ENCODE measurements around the gene UPF3A.
A peak's percentile ranks its signal among the peaks of the same experiment; 100 is the strongest.
"Not testable (repeated sequence)": the region's sequence is repeated elsewhere in the genome, so short reads cannot be mapped to it uniquely, and the experiment has no call there.

The UPF3A gene

DNA sequence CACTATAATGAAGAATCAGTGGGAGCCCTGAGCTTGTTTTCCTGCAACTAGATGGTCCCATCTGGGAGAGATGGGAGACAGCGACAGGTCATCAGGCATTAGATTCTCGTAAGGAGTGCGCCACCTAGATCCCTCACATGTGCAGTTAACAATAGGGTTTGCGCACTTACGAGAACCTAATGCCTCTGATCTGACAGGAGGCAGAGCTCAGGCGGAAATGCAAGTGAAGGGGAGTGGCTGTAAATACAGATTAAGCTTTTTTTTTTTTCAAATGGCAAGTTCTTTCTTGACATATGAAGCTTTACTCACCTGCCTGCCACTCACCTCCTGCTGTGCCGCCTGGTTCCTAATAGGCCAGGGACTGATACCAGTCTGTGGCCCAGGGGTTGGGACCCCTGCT is 32.3 kb upstream of the UPF3A start:
- Histone ChIP-seq H3K4me3 (ENCODE audit: low read depth, low read length) (no peak overlapping the region), H3K36me3 (ENCODE audit: control insufficient read depth, insufficient read depth, low read length) (peaks cover 98% of the 10 kb centered on the region), H3K9me3 (ENCODE audit: control insufficient read depth, insufficient read depth, low read depth, low read length) (no peaks in the 10 kb centered on the region), H3K27ac (ENCODE audit: low read depth, low read length) (no peak overlapping the region), H3K9ac (ENCODE audit: low read length) (no peak overlapping the region), H3K4me1 (ENCODE audit: control insufficient read depth, insufficient read depth, low read length) (no peaks in the 10 kb centered on the region), H3K27me3 (ENCODE audit: control insufficient read depth, insufficient read depth, low read length) (no peaks in the 10 kb centered on the region)

DNA sequence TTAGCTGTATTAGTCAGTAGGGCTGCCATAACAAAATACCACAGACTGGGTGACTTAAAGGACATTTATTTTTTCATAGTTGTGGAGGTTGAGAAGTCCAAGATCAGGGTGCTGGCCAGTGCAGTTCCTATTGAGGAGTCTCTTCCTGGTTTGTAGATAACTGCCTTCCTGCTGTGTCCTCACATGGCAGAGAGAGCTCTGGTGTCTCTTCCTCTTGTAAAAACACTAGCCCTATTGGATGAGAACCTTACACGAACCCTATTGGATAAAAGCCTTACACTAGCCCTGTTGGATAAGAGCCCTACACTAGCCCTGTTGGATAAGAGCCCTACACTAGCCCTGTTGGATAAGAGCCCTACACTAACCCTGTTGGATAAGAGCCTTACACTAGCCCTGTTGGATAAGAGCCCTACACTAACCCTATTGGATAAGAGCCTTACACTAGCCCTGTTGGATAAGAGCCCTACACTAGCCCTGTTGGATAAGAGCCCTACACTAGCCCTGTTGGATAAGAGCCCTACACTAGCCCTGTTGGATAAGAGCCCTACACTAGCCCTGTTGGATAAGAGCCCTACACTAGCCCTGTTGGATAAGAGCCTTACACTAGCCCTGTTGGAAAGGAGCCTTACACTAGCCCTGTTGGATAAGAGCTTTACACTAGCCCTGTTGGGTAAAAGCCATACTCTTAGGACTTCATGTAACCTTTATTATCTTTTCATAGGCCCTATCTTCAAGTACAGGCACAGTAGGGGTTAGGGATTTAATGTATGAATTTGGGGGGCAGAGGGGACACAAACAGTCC is 29.6 kb upstream of the UPF3A start:
- not testable (repeated sequence) for H3K9me3 ChIP-seq (ENCODE audit: control insufficient read depth, insufficient read depth, low read depth, low read length); H3K27ac ChIP-seq (ENCODE audit: low read depth, low read length); H3K4me3 ChIP-seq (ENCODE audit: low read depth, low read length); H3K27me3 ChIP-seq (ENCODE audit: control insufficient read depth, insufficient read depth, low read length); H3K9ac ChIP-seq (ENCODE audit: low read length)
- Histone ChIP-seq H3K36me3 (ENCODE audit: control insufficient read depth, insufficient read depth, low read length) (peaks cover 90% of the 10 kb centered on the region), H3K4me1 (ENCODE audit: control insufficient read depth, insufficient read depth, low read length) (peaks cover 14% of the 10 kb centered on the region)

DNA sequence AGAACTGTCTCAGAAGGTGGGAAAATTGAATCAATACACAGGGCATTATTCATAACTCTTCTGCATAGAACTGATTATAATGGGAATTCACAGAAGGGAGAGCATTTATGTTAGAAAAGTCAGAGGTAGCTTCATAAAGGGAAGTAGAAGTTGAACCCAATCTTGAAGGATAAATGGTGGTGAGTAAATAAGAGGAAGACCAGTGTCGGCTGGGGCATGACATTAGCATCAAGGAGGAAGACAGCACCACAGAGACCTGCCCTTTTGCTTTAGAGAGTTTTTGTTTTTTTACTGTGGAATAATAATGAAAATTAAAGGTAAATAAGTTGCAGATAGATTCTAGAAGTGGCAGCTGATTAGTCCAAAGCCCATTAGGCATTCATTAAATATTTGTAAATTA is 24.9 kb upstream of the UPF3A start:
- H3K27ac ChIP-seq (ENCODE audit: low read depth, low read length) = peak overlapping the region; percentile 70; the same call in 1 of the 2 replicates
- peaks cover 28% of the 10 kb centered on the region for H3K4me1 ChIP-seq (ENCODE audit: control insufficient read depth, insufficient read depth, low read length)
- peaks cover 85% of the 10 kb centered on the region for H3K36me3 ChIP-seq (ENCODE audit: control insufficient read depth, insufficient read depth, low read length)

DNA sequence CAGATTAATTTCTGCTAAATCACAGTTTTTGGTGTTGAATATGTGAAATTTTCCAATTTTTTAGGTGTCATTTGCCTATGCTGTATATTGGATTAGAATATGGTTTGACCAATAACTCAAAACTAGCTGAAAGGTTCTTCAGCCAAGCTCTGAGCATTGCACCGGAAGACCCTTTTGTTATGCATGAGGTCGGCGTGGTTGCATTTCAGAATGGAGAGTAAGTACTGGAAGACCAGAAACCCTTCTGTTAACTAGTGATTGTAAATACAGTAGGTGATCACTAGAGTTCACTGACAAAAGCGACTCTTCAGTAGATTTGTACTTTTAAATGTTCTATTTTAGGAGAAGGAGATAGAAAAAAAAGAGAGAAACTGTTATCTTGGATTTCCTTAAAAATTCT is 24.4 kb upstream of the UPF3A start:
- Histone ChIP-seq H3K27ac (ENCODE audit: low read depth, low read length) (peak overlapping the region; percentile 70), H3K4me1 (ENCODE audit: control insufficient read depth, insufficient read depth, low read length) (peaks cover 28% of the 10 kb centered on the region), H3K4me3 (ENCODE audit: low read depth, low read length) (no peak overlapping the region), H3K9me3 (ENCODE audit: control insufficient read depth, insufficient read depth, low read depth, low read length) (no peaks in the 10 kb centered on the region), H3K9ac (ENCODE audit: low read length) (no peak overlapping the region), H3K27me3 (ENCODE audit: control insufficient read depth, insufficient read depth, low read length) (no peaks in the 10 kb centered on the region), H3K36me3 (ENCODE audit: control insufficient read depth, insufficient read depth, low read length) (peaks cover 83% of the 10 kb centered on the region)

More for the DNA sequence above, 24.9 kb upstream of the UPF3A start:
- Histone ChIP-seq H3K27me3 (ENCODE audit: control insufficient read depth, insufficient read depth, low read length) (no peaks in the 10 kb centered on the region), H3K4me3 (ENCODE audit: low read depth, low read length) (no peak overlapping the region), H3K9ac (ENCODE audit: low read length) (no peak overlapping the region), H3K9me3 (ENCODE audit: control insufficient read depth, insufficient read depth, low read depth, low read length) (no peaks in the 10 kb centered on the region)

DNA sequence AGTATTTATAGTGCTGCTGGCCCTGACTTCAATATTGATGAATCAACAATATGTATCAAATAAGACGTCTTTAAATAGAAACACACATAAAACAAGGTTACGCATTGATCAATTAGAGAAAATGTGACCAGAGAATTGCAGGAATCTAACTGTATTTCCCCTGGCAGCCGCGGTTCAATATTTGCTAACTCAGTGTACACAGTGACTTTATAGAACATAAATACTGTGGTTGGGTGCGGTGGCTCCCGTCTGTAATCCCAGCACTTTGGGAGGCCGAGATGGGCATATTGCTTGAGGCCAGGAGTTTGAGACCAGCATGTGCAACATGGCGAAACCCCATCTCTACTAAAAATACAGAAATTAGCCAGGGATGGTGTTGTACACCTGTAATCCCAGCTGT is 22.8 kb upstream of the UPF3A start:
- H3K27me3 ChIP-seq (ENCODE audit: control insufficient read depth, insufficient read depth, low read length) = no peaks in the 10 kb centered on the region
- H3K9ac ChIP-seq (ENCODE audit: low read length) = no peak overlapping the region
- H3K4me3 ChIP-seq (ENCODE audit: low read depth, low read length) = no peak overlapping the region
- H3K9me3 ChIP-seq (ENCODE audit: control insufficient read depth, insufficient read depth, low read depth, low read length) = no peaks in the 10 kb centered on the region
- 0 out of 2 replicates have a peak overlapping the region, but pooled peaks have one; percentile 24 for H3K27ac ChIP-seq (ENCODE audit: low read depth, low read length)
- H3K36me3 ChIP-seq (ENCODE audit: control insufficient read depth, insufficient read depth, low read length) = peaks cover 84% of the 10 kb centered on the region
- H3K4me1 ChIP-seq (ENCODE audit: control insufficient read depth, insufficient read depth, low read length) = peaks cover 28% of the 10 kb centered on the region

DNA sequence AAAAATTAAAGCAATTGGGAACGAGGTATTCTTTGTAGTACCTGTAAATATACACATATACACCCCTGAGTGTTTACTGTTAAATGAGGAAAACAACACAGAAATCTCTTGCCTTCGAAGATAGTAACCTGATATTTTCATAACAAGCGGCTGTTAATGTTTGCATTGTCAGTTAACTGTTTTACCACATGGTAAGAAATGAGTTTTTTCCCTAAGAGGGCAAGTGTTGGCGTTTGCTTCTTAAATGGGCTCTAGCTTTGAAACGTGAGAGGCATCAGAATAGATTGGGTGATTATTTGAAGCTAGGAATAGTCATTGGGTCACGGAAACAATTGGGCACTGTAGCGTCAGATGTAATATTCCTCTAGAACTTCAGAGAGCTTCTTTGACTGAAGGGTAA is 22.0 kb upstream of the UPF3A start:
- Histone ChIP-seq H3K9me3 (ENCODE audit: control insufficient read depth, insufficient read depth, low read depth, low read length) (no peaks in the 10 kb centered on the region), H3K9ac (ENCODE audit: low read length) (no peak overlapping the region), H3K36me3 (ENCODE audit: control insufficient read depth, insufficient read depth, low read length) (peaks cover 84% of the 10 kb centered on the region), H3K27me3 (ENCODE audit: control insufficient read depth, insufficient read depth, low read length) (no peaks in the 10 kb centered on the region), H3K4me3 (ENCODE audit: low read depth, low read length) (no peak overlapping the region), H3K27ac (ENCODE audit: low read depth, low read length) (no peak overlapping the region), H3K4me1 (ENCODE audit: control insufficient read depth, insufficient read depth, low read length) (peaks cover 28% of the 10 kb centered on the region)

DNA sequence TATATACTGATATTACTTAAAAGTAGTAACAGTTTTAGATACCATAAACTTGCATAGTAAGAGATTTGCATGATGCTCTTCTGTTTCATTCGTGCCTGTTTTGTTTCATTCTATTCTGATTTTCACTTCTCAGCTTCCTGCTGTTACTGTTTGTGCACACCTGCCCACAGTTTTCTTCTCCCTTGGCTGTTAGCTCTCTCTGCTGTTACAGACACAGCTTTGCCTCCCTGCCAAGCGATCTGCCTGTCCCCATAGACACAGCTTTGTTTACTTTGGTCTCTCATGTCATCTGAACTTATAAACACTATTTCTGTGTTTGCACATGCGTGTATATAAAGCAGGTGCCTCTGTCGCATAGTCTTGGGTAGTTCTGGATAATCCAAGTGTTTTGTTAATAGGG is 21.4 kb upstream of the UPF3A start:
- Histone ChIP-seq H3K36me3 (ENCODE audit: control insufficient read depth, insufficient read depth, low read length) (peaks cover 84% of the 10 kb centered on the region), H3K27me3 (ENCODE audit: control insufficient read depth, insufficient read depth, low read length) (no peaks in the 10 kb centered on the region), H3K9me3 (ENCODE audit: control insufficient read depth, insufficient read depth, low read depth, low read length) (no peaks in the 10 kb centered on the region), H3K4me3 (ENCODE audit: low read depth, low read length) (no peak overlapping the region), H3K9ac (ENCODE audit: low read length) (no peak overlapping the region), H3K4me1 (ENCODE audit: control insufficient read depth, insufficient read depth, low read length) (peaks cover 28% of the 10 kb centered on the region), H3K27ac (ENCODE audit: low read depth, low read length) (no peak overlapping the region)

DNA sequence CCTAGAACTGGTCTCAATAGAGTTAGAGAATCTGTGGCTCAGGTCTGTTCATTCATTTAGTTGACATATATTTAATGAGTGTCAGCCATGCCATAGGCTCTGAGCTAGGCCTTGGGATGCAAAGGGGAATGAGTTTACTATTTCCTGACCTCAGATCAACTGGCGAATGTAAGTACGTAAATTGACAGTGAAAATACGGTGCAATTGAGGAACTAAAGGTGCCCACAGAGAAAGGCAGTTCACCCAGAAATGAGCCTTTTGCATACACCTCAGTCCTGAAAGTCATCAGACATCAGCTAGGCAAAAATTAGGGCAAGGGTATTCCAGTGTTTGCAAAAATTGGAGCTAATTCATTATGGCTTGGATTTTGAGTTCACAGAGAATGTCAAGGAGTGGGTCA is 20.6 kb upstream of the UPF3A start:
- H3K36me3 ChIP-seq (ENCODE audit: control insufficient read depth, insufficient read depth, low read length) = peaks cover 84% of the 10 kb centered on the region
- H3K4me3 ChIP-seq (ENCODE audit: low read depth, low read length) = no peak overlapping the region
- no peaks in the 10 kb centered on the region for H3K27me3 ChIP-seq (ENCODE audit: control insufficient read depth, insufficient read depth, low read length)
- H3K4me1 ChIP-seq (ENCODE audit: control insufficient read depth, insufficient read depth, low read length) = peaks cover 24% of the 10 kb centered on the region
- no peaks in the 10 kb centered on the region for H3K9me3 ChIP-seq (ENCODE audit: control insufficient read depth, insufficient read depth, low read depth, low read length)
- H3K27ac ChIP-seq (ENCODE audit: low read depth, low read length) = no peak overlapping the region
- H3K9ac ChIP-seq (ENCODE audit: low read length) = no peak overlapping the region

DNA sequence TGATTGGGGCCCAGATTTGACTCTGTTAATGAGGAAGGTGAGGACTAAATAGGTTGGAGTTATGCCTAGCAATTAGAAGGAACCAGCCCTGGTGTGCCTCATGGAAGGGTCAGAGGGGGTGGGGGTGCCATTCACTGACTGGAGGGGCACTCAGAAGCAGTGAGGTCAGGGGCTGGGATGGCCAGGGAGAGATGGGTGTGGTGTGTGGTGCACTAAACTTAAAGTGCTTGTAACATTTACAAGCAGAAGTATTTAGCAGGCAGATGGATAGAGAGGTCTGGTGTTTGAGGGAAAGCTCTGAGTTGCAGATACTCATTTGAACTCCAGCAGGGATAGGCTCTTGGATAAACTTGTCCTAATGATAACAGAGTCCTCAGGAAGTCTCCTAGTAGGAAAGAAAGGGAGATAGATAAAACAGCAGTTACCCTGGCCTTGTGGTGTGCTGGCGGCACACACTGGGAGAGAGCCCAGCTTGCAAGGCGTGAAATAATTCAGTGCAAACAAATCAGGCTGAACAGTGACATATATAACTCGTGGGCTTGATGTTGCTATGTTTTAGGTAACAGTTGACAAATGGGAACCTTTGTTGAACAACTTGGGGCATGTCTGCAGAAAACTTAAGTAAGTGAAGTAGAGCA is 20.0 kb upstream of the UPF3A start:
- Histone ChIP-seq H3K4me1 (ENCODE audit: control insufficient read depth, insufficient read depth, low read length) (peaks cover 18% of the 10 kb centered on the region), H3K27ac (ENCODE audit: low read depth, low read length) (no peak overlapping the region), H3K27me3 (ENCODE audit: control insufficient read depth, insufficient read depth, low read length) (no peaks in the 10 kb centered on the region), H3K9ac (ENCODE audit: low read length) (no peak overlapping the region), H3K36me3 (ENCODE audit: control insufficient read depth, insufficient read depth, low read length) (peaks cover 88% of the 10 kb centered on the region), H3K9me3 (ENCODE audit: control insufficient read depth, insufficient read depth, low read depth, low read length) (no peaks in the 10 kb centered on the region), H3K4me3 (ENCODE audit: low read depth, low read length) (no peak overlapping the region)

DNA sequence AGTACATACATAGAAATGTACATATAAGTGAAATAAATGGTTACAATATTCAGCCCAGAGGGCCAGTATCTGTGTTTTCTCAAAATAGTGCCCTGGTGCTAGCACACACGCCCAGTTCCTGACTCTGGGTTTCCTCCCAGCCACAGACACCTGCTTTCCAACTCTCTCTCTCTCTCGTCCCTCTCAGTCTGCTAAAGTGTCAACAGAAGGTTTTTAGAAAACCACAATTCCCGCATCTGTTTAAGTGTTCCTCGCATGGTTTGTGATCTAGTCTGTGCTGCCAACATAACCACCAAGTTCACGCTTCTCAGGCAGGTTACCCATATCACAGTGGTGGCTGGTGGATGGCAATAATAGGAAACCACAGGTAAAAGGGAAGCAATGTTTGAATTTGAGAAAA is 17.8 kb upstream of the UPF3A start:
- H3K9me3 ChIP-seq (ENCODE audit: control insufficient read depth, insufficient read depth, low read depth, low read length) = no peaks in the 10 kb centered on the region
- no peak overlapping the region for H3K9ac ChIP-seq (ENCODE audit: low read length)
- H3K4me3 ChIP-seq (ENCODE audit: low read depth, low read length) = no peak overlapping the region
- H3K27ac ChIP-seq (ENCODE audit: low read depth, low read length) = no peak overlapping the region
- no peaks in the 10 kb centered on the region for H3K27me3 ChIP-seq (ENCODE audit: control insufficient read depth, insufficient read depth, low read length)
- H3K36me3 ChIP-seq (ENCODE audit: control insufficient read depth, insufficient read depth, low read length) = peaks cover 97% of the 10 kb centered on the region
- peaks cover 8% of the 10 kb centered on the region; the same call in 1 of the 2 replicates for H3K4me1 ChIP-seq (ENCODE audit: control insufficient read depth, insufficient read depth, low read length)

DNA sequence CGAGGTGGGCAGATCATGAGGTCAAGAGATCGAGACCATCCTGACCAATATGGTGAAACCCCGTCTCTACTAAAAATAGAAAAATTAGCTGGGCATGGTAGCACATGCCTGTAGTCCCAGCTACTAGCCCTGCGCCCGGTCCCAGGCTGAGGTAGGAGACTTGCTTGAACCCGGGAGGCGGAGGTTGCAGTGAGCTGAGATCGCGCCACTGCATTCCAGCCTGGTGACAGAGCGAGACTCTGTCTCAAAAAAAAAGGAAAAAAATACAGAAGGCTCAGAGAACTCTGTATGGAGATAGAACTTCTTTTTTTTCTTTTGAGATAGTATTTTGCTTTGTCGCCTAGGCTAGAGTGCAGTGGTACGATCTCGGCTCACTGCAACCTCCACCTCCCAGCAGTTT is 17.1 kb upstream of the UPF3A start:
- not testable (repeated sequence) for H3K9ac ChIP-seq (ENCODE audit: low read length); H3K4me1 ChIP-seq (ENCODE audit: control insufficient read depth, insufficient read depth, low read length); H3K4me3 ChIP-seq (ENCODE audit: low read depth, low read length); H3K9me3 ChIP-seq (ENCODE audit: control insufficient read depth, insufficient read depth, low read depth, low read length); H3K27me3 ChIP-seq (ENCODE audit: control insufficient read depth, insufficient read depth, low read length); H3K27ac ChIP-seq (ENCODE audit: low read depth, low read length)
- peaks cover 98% of the 10 kb centered on the region for H3K36me3 ChIP-seq (ENCODE audit: control insufficient read depth, insufficient read depth, low read length)

Measured in HUES6 (cell line).